HepG2 (cell line): ENCODE results near the gene CENPM. TPM values are rescaled to one million over a fixed set of nuclear protein-coding genes. Genes with fewer than 3 reads are reported as not detected.

ENCODE experiments used
- AFF4 ChIP-seq: sonication (generic); formaldehyde crosslinking; IDR thresholded peaks from 2 replicates; pipeline ENCODE4 v1.4.0; 2020; ENCODE audit warnings: missing genetic modification reagents
- AGO1 ChIP-seq: fragments of 200-400 bp; formaldehyde crosslinking; IDR thresholded peaks from 2 replicates; pipeline ENCODE4 v1.6.1; 2017; ENCODE audit warnings: mild to moderate bottlenecking, low read depth, low read length, moderate library complexity; ENCODE audit not compliant: poor library complexity, severe bottlenecking
- HINFP ChIP-seq: sonication (generic); formaldehyde crosslinking; IDR thresholded peaks from 2 replicates; pipeline ENCODE4 v1.4.0; 2020; ENCODE audit warnings: low read depth, mild to moderate bottlenecking, missing genetic modification reagents
- HOXA9 ChIP-seq: sonication (generic); formaldehyde crosslinking; IDR thresholded peaks from 2 replicates; pipeline ENCODE4 v1.8.1; 2022; ENCODE audit warnings: missing genetic modification reagents, mild to moderate bottlenecking, moderate library complexity, borderline replicate concordance
- KAT7 ChIP-seq: IDR thresholded peaks from 2 replicates; pipeline ENCODE4 v1.6.1; 2018; ENCODE audit warnings: borderline replicate concordance, missing compliant biosample characterization
- MED8 ChIP-seq: sonication (generic); formaldehyde crosslinking; IDR thresholded peaks from 2 replicates; pipeline ENCODE4 v1.8.1; 2023; ENCODE audit warnings: mild to moderate bottlenecking, missing genetic modification reagents; ENCODE audit not compliant: insufficient replicate concordance
- MLLT10 ChIP-seq: sonication (generic); formaldehyde crosslinking; IDR thresholded peaks from 2 replicates; pipeline ENCODE4 v1.4.0; 2020; ENCODE audit warnings: missing genetic modification reagents
- PITX1 ChIP-seq: sonication (generic); formaldehyde crosslinking; IDR thresholded peaks from 2 replicates; pipeline ENCODE4 v1.5.1; 2020; ENCODE audit warnings: mild to moderate bottlenecking, missing genetic modification reagents
- SIX1 ChIP-seq: sonication (generic); formaldehyde crosslinking; IDR thresholded peaks from 2 replicates; pipeline ENCODE4 v1.4.0; 2020; ENCODE audit warnings: missing genetic modification reagents, borderline replicate concordance
- SKI ChIP-seq: fragments of 450-650 bp; IDR thresholded peaks from one replicate; pipeline ENCODE4 v1.6.1; 2018; ENCODE audit warnings: mild to moderate bottlenecking; ENCODE audit not compliant: partially characterized antibody
- SNAPC2 ChIP-seq: sonication (generic); formaldehyde crosslinking; IDR thresholded peaks from 2 replicates; pipeline ENCODE4 v1.8.1; 2022; ENCODE audit warnings: mild to moderate bottlenecking, missing genetic modification reagents
- ZFP91 ChIP-seq: sonication (generic); formaldehyde crosslinking; IDR thresholded peaks from 2 replicates; pipeline ENCODE4 v1.9.0; 2022; ENCODE audit warnings: missing genetic modification reagents, mild to moderate bottlenecking, borderline replicate concordance
- ZMYM4 ChIP-seq: sonication (generic); formaldehyde crosslinking; IDR thresholded peaks from 2 replicates; pipeline ENCODE4 v1.8.1; 2023; ENCODE audit warnings: mild to moderate bottlenecking, missing genetic modification reagents
- ZNF207 ChIP-seq: fragments of 450-650 bp; IDR thresholded peaks from 2 replicates; pipeline ENCODE4 v1.6.1; 2016; ENCODE audit warnings: antibody characterized with exemption, borderline replicate concordance
- ZNF260 ChIP-seq: sonication (generic); formaldehyde crosslinking; IDR thresholded peaks from 2 replicates; pipeline ENCODE4 v1.4.0; 2020; ENCODE audit warnings: missing genetic modification reagents, low read depth, mild to moderate bottlenecking, borderline replicate concordance
- ZNF501 ChIP-seq: sonication (generic); formaldehyde crosslinking; IDR thresholded peaks from 2 replicates; pipeline ENCODE4 v1.5.1; 2020; ENCODE audit warnings: mild to moderate bottlenecking, moderate library complexity, missing genetic modification reagents
- ZNF597 ChIP-seq: sonication (generic); formaldehyde crosslinking; IDR thresholded peaks from 2 replicates; pipeline ENCODE4 v1.5.0; 2020; ENCODE audit warnings: missing genetic modification reagents
- polyA plus RNA-seq, 8 experiments: library from polyadenylated mRNA; depleted of rRNA in 3 of 8; stranded (reverse) in 7 of 8; unstranded in 1 of 8; fragments of >200 nt; fragmentation: Illumina TruSeq in 4 of 8; extraction: Trizol in 4 of 8; gene quantifications; 2 replicates each; pipeline versions ENCODE4 v1.2.1 to v1.2.3, GENCODE V29; 2011 to 2016; ENCODE audit warnings: low read depth in 4 of 8, missing spikeins in 1 of 8, mixed read lengths in 1 of 8; ENCODE audit not compliant: insufficient read depth in 1 of 8
- total RNA-seq, 5 experiments: library from RNA; depleted of rRNA; stranded (reverse); fragments of >200 nt; fragmentation: Illumina TruSeq; extraction: Trizol; gene quantifications; 2 replicates each; pipeline ENCODE4 v1.2.3, GENCODE V29; 2016; ENCODE audit warnings: low read depth in 1 of 5

The CENPM gene
- total and polyA plus RNA-seq, 2 of the 13 experiments (the other 11 are each of a cell fraction or from before 2014, with no cell fraction given) = 11.2 to 37.3 TPM

- TF ChIP-seq ZNF207 (no peak), AFF4 (CRISPR knock-in tag) (no peak), MLLT10 (CRISPR knock-in tag) (no peak), HINFP (CRISPR knock-in tag) (peak; percentile 87; the same call in 1 of the 2 replicates), AGO1 (no peak), ZFP91 (CRISPR knock-in tag) (peak; percentile 100), MED8 (CRISPR knock-in tag) (no peak), SNAPC2 (CRISPR knock-in tag) (peak; percentile 72; the same call in 1 of the 2 replicates), HOXA9 (CRISPR knock-in tag) (no peak), ZNF501 (peak; percentile 71; the same call in 1 of the 2 replicates), KAT7 (CRISPR knock-in tag) (no peak), SIX1 (CRISPR knock-in tag) (no peak), ZNF260 (no peak; the same call in 1 of the 2 replicates), ZNF597 (no peak), ZMYM4 (CRISPR knock-in tag) (peak; percentile 81; the same call in 1 of the 2 replicates), SKI (no peak), PITX1 (CRISPR knock-in tag) (peak; percentile 58; the same call in 1 of the 2 replicates)
These were observed at the start of gene CENPM (continued) for GRCh38 chr22:41946629-41947423.
